ENCODE results near the gene ANKRD33B.
A peak's percentile ranks its signal among the peaks of the same experiment; 100 is the strongest.
"Not testable (repeated sequence)": the region's sequence is repeated elsewhere in the genome, so short reads cannot be mapped to it uniquely, and the experiment has no call there.

ANKRD33B gene

DNA sequence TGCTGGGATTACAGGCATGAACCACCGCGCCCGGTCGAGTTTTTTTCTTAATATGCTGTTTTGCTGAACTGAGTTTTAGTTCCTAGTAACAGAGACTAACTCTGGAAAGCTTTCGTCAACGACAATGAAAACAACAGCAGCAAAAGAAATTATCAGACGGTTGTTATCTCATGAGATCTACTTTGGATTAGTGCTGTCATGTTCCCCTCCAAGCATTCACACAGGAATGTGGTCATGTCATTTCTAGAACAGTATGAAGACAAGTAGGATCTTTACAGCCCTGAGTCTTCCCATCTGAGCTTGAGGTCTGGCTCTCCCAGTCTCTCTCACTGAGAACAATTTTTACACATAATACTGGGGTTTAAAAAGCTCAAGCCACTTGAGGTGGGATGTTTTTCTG, 4.0 kb upstream of the ANKRD33B start:
- no peak for DNase-seq

DNA sequence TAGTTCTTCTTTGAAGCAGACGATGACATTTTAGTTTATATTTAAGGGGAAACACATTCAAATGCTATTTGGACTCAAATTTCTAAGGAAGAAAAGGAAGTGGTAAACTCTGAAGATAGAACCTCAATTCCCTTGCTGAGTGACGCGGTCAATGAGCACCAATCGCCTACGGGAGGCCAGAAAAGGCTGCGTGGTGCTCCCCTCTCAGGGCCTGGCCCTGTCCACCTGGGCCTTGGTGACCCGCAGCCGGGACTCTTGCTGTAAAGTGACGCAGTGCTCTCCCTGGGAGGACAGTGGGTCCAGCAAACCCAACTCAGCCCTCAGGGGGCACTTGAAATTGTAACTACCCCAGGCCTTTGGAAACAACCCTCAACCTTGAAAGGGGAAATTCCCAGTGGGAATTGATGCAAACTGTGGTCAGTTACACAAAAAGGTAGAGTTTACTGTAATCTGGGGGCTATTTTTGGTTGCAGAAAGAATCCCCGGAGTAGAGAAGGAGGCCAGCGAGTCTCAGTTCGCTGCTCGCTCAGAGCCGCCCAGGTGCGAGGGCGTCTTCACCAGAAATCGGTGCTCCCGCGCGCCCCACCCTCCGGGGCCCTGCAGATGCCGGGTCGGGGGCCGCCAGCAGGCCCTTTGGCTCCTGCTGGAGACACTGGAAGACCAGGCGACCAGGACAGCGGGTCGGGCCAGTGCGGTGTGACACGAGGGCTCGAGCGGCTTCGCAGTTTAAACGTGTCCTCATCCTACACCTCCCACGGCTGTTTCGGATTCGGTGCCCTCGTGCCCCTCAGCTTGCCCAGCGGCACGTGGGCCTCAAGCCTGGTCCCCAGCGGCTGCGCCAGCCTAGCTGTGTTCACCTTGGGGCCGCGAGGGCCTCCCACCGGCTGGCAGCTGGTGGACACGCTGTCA, 1.4 kb upstream of the ANKRD33B start:
- DNase-seq = no peak

GRCh38 chr5:10563110-10563944, 543 bp upstream of the ANKRD33B start:
- DNase-seq = peak; percentile 40

DNA sequence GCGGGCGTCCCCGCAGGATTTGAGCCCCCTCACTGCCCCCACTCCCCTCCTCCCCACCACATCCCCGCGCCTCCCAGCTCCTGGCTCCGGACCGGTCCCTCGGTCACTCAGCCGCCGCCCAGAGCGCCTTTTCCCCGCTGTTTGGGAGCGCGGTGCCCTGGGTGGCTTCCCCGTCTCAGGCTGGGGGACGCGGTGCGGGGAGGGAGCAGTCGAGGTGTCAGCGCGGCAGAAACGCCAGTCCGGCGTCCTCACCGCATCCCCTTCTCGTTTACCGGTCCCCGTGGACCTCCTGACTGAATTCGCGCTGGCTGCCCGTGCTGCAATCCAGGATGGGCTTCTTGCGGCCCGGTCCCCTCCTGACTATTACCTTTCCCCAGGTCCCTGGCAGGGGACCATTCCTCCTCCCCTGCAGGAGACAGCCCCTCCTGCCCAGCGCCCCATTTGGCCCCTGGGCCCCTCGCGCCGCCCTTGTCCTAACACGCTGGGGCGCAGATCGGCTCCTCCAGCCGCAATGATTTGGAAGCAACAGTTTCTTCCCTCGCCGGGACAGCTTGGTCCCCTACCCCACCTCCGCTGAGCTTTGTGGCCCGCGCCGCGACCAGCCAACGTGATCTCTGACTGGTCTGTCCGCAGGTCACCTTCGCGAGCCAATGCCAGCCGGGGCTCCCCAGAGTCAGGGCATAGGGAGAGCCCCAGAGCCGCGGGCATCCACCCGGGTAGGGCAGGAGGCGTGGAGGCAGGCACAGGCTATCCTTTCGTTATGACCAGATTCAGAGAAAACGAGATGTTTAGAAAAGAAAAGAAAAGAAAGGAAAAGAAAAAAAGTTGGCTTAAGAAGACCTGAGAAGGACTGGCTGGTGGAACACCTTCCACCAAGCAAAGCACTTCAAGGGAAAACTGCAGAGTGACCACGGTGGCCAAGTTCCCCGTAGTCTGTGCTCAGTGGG, 1.2 kb downstream of the ANKRD33B start:
- DNase-seq = peak; percentile 20

DNA sequence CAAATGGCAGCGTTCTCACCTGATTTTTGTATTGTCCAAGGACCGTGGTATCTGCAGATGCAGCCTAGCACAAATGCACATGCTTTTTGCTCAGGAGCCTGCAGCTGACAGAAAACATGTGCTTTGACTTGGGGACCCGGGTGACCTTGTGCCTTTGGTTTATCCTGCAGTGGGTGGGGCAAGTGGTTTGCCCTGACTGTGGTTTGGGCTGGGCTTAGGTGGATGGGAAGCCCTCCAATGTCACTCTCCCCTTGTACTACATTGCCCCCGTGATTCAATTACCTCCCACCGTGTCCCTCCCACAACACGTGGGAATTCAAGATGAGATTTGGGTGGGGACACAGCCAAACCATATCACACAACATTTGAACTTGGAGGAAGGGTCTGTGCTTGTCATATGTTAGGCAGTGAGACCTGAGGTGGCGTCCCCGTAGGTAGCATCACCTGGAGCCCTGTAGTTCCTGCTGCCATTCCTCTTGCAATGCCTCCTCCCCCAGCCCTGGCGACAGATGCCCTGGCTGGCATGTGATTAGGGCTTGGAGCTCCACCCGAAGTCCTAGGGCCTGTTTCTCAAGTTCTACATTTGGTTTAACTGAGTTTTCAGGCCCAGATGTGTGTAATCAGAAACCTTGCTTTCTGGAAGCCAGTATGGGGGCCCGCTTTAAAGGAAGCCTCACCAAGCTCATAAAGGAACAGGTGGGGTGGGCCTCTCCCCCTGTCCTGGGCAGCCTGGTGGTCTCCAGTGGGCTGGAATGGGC, 2.1 kb downstream of the ANKRD33B start:
- DNase-seq = no peak

GRCh38 chr5:10566543-10567068, 2.7 kb downstream of the ANKRD33B start:
- DNase-seq = no peak

GRCh38 chr5:10567121-10567591, 3.3 kb downstream of the ANKRD33B start:
- DNase-seq = no peak

DNA sequence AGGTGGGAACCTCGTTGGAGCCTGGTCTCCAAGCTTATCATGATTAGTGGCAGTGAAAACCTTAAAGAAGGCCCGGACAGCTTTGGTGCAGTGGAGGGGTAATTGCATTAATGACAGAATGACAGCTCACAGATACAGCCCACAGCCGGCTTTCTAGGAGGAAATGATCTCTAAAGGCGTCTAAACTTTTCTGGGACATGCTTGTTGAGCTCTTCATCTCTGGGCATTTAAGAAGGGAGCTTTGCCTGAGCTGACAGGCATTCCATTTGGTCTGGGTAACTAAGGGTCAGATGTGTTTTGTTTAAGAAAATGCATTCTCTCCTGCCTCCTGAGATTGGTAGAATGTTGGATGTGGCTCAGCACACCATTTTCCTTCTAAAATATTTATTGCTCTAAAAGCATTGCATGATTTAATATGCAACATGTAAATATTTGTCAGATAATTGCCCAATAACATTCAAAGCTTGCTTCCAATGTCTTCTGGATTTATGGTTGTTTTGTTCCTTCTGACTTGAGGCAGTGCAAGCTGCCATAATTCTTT, 4.0 kb downstream of the ANKRD33B start:
- DNase-seq = no peak

GRCh38 chr5:10570540-10570939, 6.7 kb downstream of the ANKRD33B start:
- not testable (repeated sequence) for DNase-seq

GRCh38 chr5:10572451-10572850, 8.6 kb downstream of the ANKRD33B start:
- DNase-seq = no peak

DNA sequence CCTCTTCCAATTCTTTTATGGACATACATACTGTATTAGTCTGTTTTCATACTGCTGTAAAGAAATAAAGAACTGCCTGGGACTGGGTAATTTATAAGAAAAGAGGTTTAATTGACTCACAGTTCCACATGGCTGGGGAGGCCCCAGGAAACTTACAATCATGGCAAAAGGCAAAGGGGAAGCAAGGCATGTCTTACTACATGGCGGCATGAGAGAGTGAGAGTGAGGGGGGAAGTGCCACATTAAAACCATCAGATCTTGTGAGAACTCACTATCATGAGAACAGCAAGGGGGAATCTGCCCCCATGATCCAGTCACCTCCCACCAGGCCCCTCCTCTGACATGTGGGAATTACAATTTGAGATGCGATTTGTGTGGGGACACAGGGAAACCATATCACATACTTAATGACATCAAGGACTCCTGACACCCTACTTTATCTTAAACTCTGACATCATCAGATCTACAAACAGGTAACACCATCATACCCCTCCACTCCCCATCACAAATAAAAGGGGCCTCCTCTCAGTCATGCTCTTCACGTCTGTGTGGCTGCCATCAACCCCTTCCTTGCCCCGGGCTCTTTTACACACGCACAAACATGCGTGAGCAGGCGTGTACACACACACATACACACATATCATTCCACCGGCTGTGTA, 9.7 kb downstream of the ANKRD33B start:
- DNase-seq = no peak

- DNase-seq = not testable (repeated sequence)
These were observed 11.0 kb downstream of the ANKRD33B start for GRCh38 chr5:10574879-10575278.

GRCh38 chr5:10576121-10576789, 12.4 kb downstream of the ANKRD33B start:
- DNase-seq = no peak

- DNase-seq = no peak
These were observed 12.9 kb downstream of the ANKRD33B start for GRCh38 chr5:10576790-10577189.

DNA sequence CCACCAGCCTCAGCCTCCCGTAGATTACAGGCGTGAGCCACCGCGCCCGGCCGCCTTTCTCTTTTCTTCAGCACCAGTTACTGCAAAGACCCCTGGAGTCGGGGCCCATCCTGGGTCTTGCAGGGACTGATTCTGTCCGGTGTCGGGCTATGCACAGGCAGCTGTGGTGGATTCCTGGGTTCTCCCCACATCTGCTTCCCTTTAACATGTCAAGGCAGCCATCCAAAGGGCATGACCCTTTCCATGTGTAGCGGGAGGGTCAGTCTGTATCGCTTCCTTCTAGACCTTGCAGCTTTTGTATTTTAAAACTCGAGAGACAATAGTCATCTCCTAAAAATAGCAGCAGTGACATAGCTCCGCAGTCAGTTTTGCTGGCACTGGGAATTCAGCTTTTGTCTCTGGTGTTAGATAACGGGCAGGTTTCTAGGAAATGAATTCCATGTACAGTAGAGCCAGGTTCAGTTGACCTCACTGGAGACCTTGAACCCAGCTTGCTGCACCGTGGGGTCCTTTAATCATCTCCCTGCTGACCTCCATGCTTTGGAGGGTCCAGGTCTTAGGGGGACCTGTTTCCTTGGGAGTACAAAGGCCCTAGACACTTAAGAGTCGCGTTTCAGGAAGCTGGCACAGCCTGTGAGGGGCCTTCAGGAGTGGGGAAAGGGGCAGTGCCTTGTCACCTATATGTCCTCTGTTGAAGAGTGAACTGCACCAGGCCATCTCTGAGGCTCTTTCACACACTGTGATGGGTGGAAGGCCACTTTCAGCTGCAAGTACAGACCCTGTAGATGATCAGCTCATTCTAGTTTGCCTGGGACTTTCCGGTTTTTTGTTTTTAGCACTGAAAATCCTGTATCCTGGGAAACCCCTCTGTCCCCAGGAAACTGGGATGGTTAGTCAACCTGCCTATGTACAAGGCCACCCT, 13.8 kb downstream of the ANKRD33B start:
- no peak for DNase-seq

DNA sequence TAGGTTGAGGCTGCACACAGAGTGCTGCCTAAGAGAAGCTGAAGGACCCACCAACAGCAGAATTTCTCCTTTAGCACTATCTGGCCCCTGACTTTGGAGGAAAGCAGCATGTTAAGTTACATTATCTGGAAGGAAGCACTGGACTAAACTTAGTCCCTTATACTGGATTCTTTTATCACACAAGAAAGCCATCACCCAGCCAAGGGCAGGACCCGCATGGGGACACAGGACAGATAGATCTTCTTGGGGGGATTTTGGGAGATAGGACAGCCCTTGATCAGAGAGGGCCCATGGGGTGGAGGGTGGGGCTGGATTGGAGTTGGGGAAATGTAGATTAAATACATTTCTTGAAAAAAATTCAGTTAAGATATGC, 14.4 kb downstream of the ANKRD33B start:
- DNase-seq = no peak

DNA sequence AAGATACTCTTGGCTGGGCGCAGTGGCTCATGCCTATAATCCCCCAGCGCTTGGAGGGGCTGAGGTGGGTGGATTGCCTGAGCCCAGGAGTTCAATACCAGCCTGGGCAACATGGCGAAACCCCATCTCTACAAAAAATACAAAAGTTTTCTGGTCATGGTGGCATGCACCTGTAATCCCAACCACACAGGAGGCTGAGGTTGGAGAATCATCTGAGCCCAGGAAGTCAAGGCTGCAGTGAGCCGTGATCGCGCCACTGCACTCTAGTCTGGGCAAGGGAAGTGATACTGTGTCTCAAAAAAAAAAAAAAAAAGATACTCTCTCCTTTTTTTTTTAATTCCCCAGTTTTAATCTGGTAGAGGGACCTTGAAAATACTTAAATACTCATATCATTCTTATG, 15.0 kb downstream of the ANKRD33B start:
- DNase-seq = peak; percentile 13

GRCh38 chr5:10579536-10580521, 16.0 kb downstream of the ANKRD33B start:
- DNase-seq = no peak
